Right hindlimb (tissue), 1 donor: ENCODE measurements around the gene TRAPPC14.
"Not testable (repeated sequence)": the region's sequence is repeated elsewhere in the genome, so short reads cannot be mapped to it uniquely, and the experiment has no call there.

Experiments used
- DNase-seq: peaks from one replicate; pipeline ENCODE4 v3.0.0-alpha.2; 2018

The TRAPPC14 gene

GRCh38 chr7:100153708-100154535 is 4.6 kb downstream of the TRAPPC14 start:
- DNase-seq = no peak

- DNase-seq = no peak
Measured at GRCh38 chr7:100152937-100153666, 5.4 kb downstream of the TRAPPC14 start.

- no peak for DNase-seq
Measured at GRCh38 chr7:100152404-100152803, 6.1 kb downstream of the TRAPPC14 start.

GRCh38 chr7:100148559-100149328 is 9.8 kb downstream of the TRAPPC14 start, which contains the start of gene LAMTOR4:
LAMTOR4 (plus strand) TSS chr7:100148918; CDS start chr7:100148973, 55 bp downstream.
- DNase-seq = peak; percentile 99

GRCh38 chr7:100148225-100148558 is 10.3 kb downstream of the TRAPPC14 start:
- no peak for DNase-seq

GRCh38 chr7:100147278-100147677 is 11.2 kb downstream of the TRAPPC14 start:
- no peak for DNase-seq

GRCh38 chr7:100146350-100146749 is 12.2 kb downstream of the TRAPPC14 start:
- not testable (repeated sequence) for DNase-seq

- DNase-seq = no peak
Measured at GRCh38 chr7:100142461-100142860, 16.1 kb downstream of the TRAPPC14 start.

GRCh38 chr7:100141555-100141949 is 17.0 kb downstream of the TRAPPC14 start:
- DNase-seq = no peak

- no peak for DNase-seq
Measured at GRCh38 chr7:100137851-100138760, 20.4 kb downstream of the TRAPPC14 start.

GRCh38 chr7:100132697-100133151 is 25.8 kb downstream of the TRAPPC14 start:
- peak; percentile 66 for DNase-seq

GRCh38 chr7:100132126-100132525 is 26.4 kb downstream of the TRAPPC14 start:
- no peak for DNase-seq

GRCh38 chr7:100130608-100131453 is 27.7 kb downstream of the TRAPPC14 start:
- DNase-seq = peak; percentile 83

GRCh38 chr7:100130220-100130607 is 28.3 kb downstream of the TRAPPC14 start:
- DNase-seq = not testable (repeated sequence)

- DNase-seq = no peak
Measured at GRCh38 chr7:100128637-100128963, 29.9 kb downstream of the TRAPPC14 start.

- DNase-seq = peak; percentile 56
Measured at GRCh38 chr7:100127866-100128636, 30.5 kb downstream of the TRAPPC14 start.

GRCh38 chr7:100126931-100127865 is 31.3 kb downstream of the TRAPPC14 start, which contains the start of gene MBLAC1:
MBLAC1 (plus strand) TSS chr7:100126967; CDS start chr7:100127396, 429 bp downstream.
- peak; percentile 94 for DNase-seq

- DNase-seq = no peak
Measured at GRCh38 chr7:100126239-100126930, 32.1 kb downstream of the TRAPPC14 start.
